Endothelial cell of umbilical vein (primary cell): ENCODE results near the gene LCN15. TPM values are rescaled to one million over a fixed set of nuclear protein-coding genes. Genes with fewer than 3 reads are reported as not detected.
"Not testable (repeated sequence)": the region's sequence is repeated elsewhere in the genome, so short reads cannot be mapped to it uniquely, and the experiment has no call there.

ENCODE experiments used
- BruUV-seq: library from RNA; stranded (reverse); fragments of 400-500 nt; replicated peaks from 2 replicates; lab custom pipeline; 2021; lab: Mats Ljungman, UMichigan
- CTCF ChIA-PET: fragments of 300-600, 350-600 bp; sonication (Branson Sonifier 250); formaldehyde crosslinking; loops from one replicate; lab custom pipeline; 2021; ENCODE audit warnings: antibody characterized with exemption, inconsistent platforms; lab: Charles Lee
- POLR2A ChIA-PET: fragments of 300-600, 350-600 bp; sonication (Branson Sonifier 250); formaldehyde crosslinking; loops from one replicate; lab custom pipeline; 2021; ENCODE audit warnings: antibody characterized with exemption, inconsistent platforms; lab: Charles Lee
- DNase-seq: peaks from one replicate; pipeline ENCODE4 v3.0.0-alpha.2; 2011; ENCODE audit warnings: low read depth, low spot score
- FAIRE-seq: peaks from 2 replicates; lab custom pipeline; 2011; peaks lifted over from hg19 to GRCh38; lab: Jason Lieb, UNC
- H2AFZ ChIP-seq: 2 replicates; pipeline ENCODE4 v1.6.0; 2012; ENCODE audit warnings: low read depth, low read length, control low read depth, inconsistent platforms
- H3K27ac ChIP-seq: 2 replicates; pipeline ENCODE4 v1.5.1; 2011; ENCODE audit warnings: low read depth, mild to moderate bottlenecking, control low read depth, low read length, moderate library complexity; ENCODE audit not compliant: insufficient read depth
- H3K27me3 ChIP-seq, 2 experiments: 2 replicates each; pipeline versions ENCODE4 v1.6.0 to v1.6.1; 2011; ENCODE audit warnings: low read length in 2 of 2, mixed read lengths in 1 of 2; ENCODE audit not compliant: control insufficient read depth in 2 of 2, insufficient read depth in 2 of 2
- H3K36me3 ChIP-seq, 2 experiments: 2 replicates in 1 of 2; 3 replicates in 1 of 2; pipeline ENCODE4 v1.5.1; 2011; ENCODE audit warnings: low read length in 2 of 2, mild to moderate bottlenecking in 1 of 2, moderate library complexity in 1 of 2; ENCODE audit not compliant: control insufficient read depth in 2 of 2, insufficient read depth in 2 of 2; ENCODE audit errors: extremely low read depth in 1 of 2
- H3K4me1 ChIP-seq: 3 replicates; pipeline ENCODE4 v1.5.1; 2011; ENCODE audit warnings: mild to moderate bottlenecking, low read length; ENCODE audit not compliant: control insufficient read depth, insufficient read depth; ENCODE audit errors: extremely low read depth
- H3K4me2 ChIP-seq: 2 replicates; pipeline ENCODE4 v1.6.1; 2011; ENCODE audit warnings: low read length, control low read depth, mixed read lengths; ENCODE audit not compliant: insufficient read depth
- H3K4me3 ChIP-seq, 3 experiments: fragments of 200-600 bp in 1 of 3; sonication (generic), shearing (Covaris generic) in 1 of 3; replicated peaks in 1 of 3; 2 replicates each; pipeline ENCODE4 v1.5.1; 2011 to 2016; ENCODE audit warnings: control low read depth in 3 of 3, low read length in 3 of 3, mild to moderate bottlenecking in 2 of 3, inconsistent platforms in 1 of 3, low read depth in 1 of 3, moderate library complexity in 1 of 3; ENCODE audit not compliant: insufficient read depth in 1 of 3
- H3K79me2 ChIP-seq: 2 replicates; pipeline ENCODE4 v1.6.0; 2012; ENCODE audit warnings: low read length, inconsistent platforms; ENCODE audit not compliant: control insufficient read depth, insufficient read depth
- H3K9ac ChIP-seq: replicated peaks from 2 replicates; pipeline ENCODE3; 2011; ENCODE audit warnings: low read length, control low read depth; ENCODE audit not compliant: insufficient read depth; ENCODE audit errors: extremely low read depth
- H3K9me1 ChIP-seq: replicated peaks from 3 replicates; pipeline ENCODE4 v1.6.0; 2011; ENCODE audit warnings: mild to moderate bottlenecking, low read length; ENCODE audit not compliant: control insufficient read depth, insufficient read depth; ENCODE audit errors: extremely low read depth
- H3K9me3 ChIP-seq: replicated peaks from 2 replicates; pipeline ENCODE4 v1.5.1; 2012; ENCODE audit warnings: low read length, inconsistent platforms; ENCODE audit not compliant: control insufficient read depth, insufficient read depth
- H4K20me1 ChIP-seq: replicated peaks from 2 replicates; pipeline ENCODE3; 2011; ENCODE audit warnings: mild to moderate bottlenecking, low read length; ENCODE audit not compliant: control insufficient read depth, insufficient read depth; ENCODE audit errors: extremely low read depth
- CTCF ChIP-seq, 2 donors: IDR thresholded peaks; 1 replicate in 1 of 2; 2 replicates in 1 of 2; pipeline ENCODE4 v1.5.1; 2011; ENCODE audit warnings: low read length in 2 of 2, mild to moderate bottlenecking in 2 of 2, moderate library complexity in 2 of 2, control low read depth in 1 of 2, inconsistent platforms in 1 of 2, low read depth in 1 of 2; ENCODE audit not compliant: insufficient read depth in 1 of 2; ENCODE audit errors: extremely low read depth in 1 of 2
- EZH2 ChIP-seq: IDR thresholded peaks from 2 replicates; pipeline ENCODE4 v1.6.1; 2012; ENCODE audit warnings: borderline replicate concordance, low read depth, mild to moderate bottlenecking, moderate library complexity, low read length, inconsistent platforms; ENCODE audit not compliant: severe bottlenecking
- FOS ChIP-seq: IDR thresholded peaks from 2 replicates; pipeline ENCODE4 v1.6.1; 2011; ENCODE audit warnings: mild to moderate bottlenecking, low read length, moderate library complexity, borderline replicate concordance; ENCODE audit not compliant: insufficient read depth
- GATA2 ChIP-seq: IDR thresholded peaks from 2 replicates; pipeline ENCODE4 v1.7.0; 2011; ENCODE audit warnings: low read depth, mild to moderate bottlenecking, moderate library complexity, mixed read lengths, low read length; ENCODE audit not compliant: insufficient read length, insufficient read depth
- JUN ChIP-seq: IDR thresholded peaks from 2 replicates; pipeline ENCODE4 v1.6.1; 2011; ENCODE audit warnings: borderline replicate concordance, low read depth; ENCODE audit not compliant: insufficient read length, insufficient read depth
- MAX ChIP-seq: IDR thresholded peaks from 2 replicates; pipeline ENCODE4 v1.6.1; 2011; ENCODE audit not compliant: insufficient read depth, insufficient read length
- MYC ChIP-seq: IDR thresholded peaks from one replicate; pipeline ENCODE4 v1.6.1; 2011; ENCODE audit warnings: mild to moderate bottlenecking, low read depth, low read length
- POLR2A ChIP-seq: IDR thresholded peaks from 2 replicates; pipeline ENCODE4 v1.6.1; 2012; ENCODE audit warnings: low read depth, mild to moderate bottlenecking, control low read depth, low read length
- POLR2AphosphoS5 ChIP-seq: IDR thresholded peaks from 2 replicates; pipeline ENCODE4 v1.6.1; 2012; ENCODE audit warnings: low read depth, mild to moderate bottlenecking, control low read depth, low read length, moderate library complexity; ENCODE audit not compliant: insufficient read depth
- dilution Hi-C: fragments of 300-500 bp; cut with MboI; formaldehyde crosslinking; loops from one replicate; pipeline ENCODE4 v1.15.0; 2019; ENCODE audit warnings: low sequenced_read_pairs; ENCODE audit not compliant: extremely low pct_ligation_motif_present
- intact Hi-C: fragments of 100-400 bp; cut with micrococcal nuclease; formaldehyde crosslinking; loops from one replicate; pipeline ENCODE4 v1.10.0; 2022
- polyA plus RNA-seq, 4 experiments: library from polyadenylated mRNA; depleted of rRNA in 3 of 4; stranded (reverse) in 3 of 4; unstranded in 1 of 4; fragments of >200 nt; gene quantifications; 2 replicates each; pipeline versions ENCODE4 v1.2.1 to v1.2.3, GENCODE V29; 2011 to 2012; ENCODE audit warnings: missing spikeins in 1 of 4
- total RNA-seq: library from RNA; stranded (reverse); gene quantifications from 2 replicates; pipeline ENCODE4 v1.2.3, GENCODE V29; 2021

Gene LCN15
- total and polyA plus RNA-seq, 2 donors (not counting 3 experiments of a cell fraction or from before 2014, with no cell fraction given), result not detected

GRCh38 chr9:136789523-136789937 lies 25.2 kb upstream of the LCN15 start:
- dilution Hi-C loops (no loop called here), intact Hi-C loops (loop anchor here (5.0 kb wide), 1 partner anchor 448 kb away; no protein-coding TSS in a partner anchor)
- TF ChIP-seq EZH2 (no peak), CTCF (IDR thresholded peaks at IDR 0.05; ENCODE audit: extremely low read depth in 1 of 2, insufficient read depth in 1 of 2, low read depth in 1 of 2, low read length in 2 of 2) (no peak), FOS (no peak), POLR2AphosphoS5 (no peak), GATA2 (no peak), MAX (no peak), JUN (no peak), POLR2A (no peak), MYC (no peak)
- Histone ChIP-seq H3K4me3 (no peak overlapping the region), H3K9me1 (no peaks in the 10 kb centered on the region), H4K20me1 (no peaks in the 10 kb centered on the region), H3K27ac (no peak overlapping the region), H3K9ac (no peak overlapping the region), H2AFZ (no peak overlapping the region), H3K9me3 (no peaks in the 10 kb centered on the region), H3K27me3 (peaks cover 0 to 3% of the 10 kb centered on the region in 2 experiments), H3K36me3 (peaks cover 0 to 2% of the 10 kb centered on the region in 2 experiments), H3K79me2 (peaks cover 1% of the 10 kb centered on the region), H3K4me2 (no peak overlapping the region), H3K4me1 (peaks cover 7% of the 10 kb centered on the region)
- no TSS peak for BruUV-seq
- CTCF ChIA-PET, result interaction anchor here (2.2 kb wide), 1 partner anchor 240 kb away, joined by 12 read pairs; no protein-coding TSS in a partner anchor
- no peak for DNase-seq
- POLR2A ChIA-PET, result no interaction called here
- FAIRE-seq, result no peak

- H3K27me3 ChIP-seq, BruUV-seq, POLR2A ChIA-PET, FAIRE-seq, DNase-seq, H3K9me3 ChIP-seq, H3K4me1 ChIP-seq, H3K36me3 ChIP-seq, H3K9ac ChIP-seq, H3K4me3 ChIP-seq, H2AFZ ChIP-seq, H3K9me1 ChIP-seq, H3K27ac ChIP-seq, dilution Hi-C loops, H4K20me1 ChIP-seq, H3K79me2 ChIP-seq, H3K4me2 ChIP-seq: not testable (repeated sequence)
- intact Hi-C loops, result loop anchor here (5.0 kb wide), 1 partner anchor 448 kb away; no protein-coding TSS in a partner anchor
- CTCF ChIA-PET, result interaction anchor here (0.9 to 2.2 kb wide), 7 partner anchors 11 to 275 kb away, joined by 3 to 19 read pairs (median 4); no protein-coding TSS in a partner anchor
Observed at GRCh38 chr9:136788644-136789522, 24.6 kb upstream of the LCN15 start.
